ENCODE data around the gene SERAC1. TPM values are rescaled to one million over a fixed set of nuclear protein-coding genes. Genes with fewer than 3 reads are reported as not detected.
"Not testable (repeated sequence)": the region's sequence is repeated elsewhere in the genome, so short reads cannot be mapped to it uniquely, and the experiment has no call there.

The SERAC1 gene
- total and polyA plus RNA-seq, 4 donors, result 2.0 to 4.4 (median 2.3) TPM

DNA sequence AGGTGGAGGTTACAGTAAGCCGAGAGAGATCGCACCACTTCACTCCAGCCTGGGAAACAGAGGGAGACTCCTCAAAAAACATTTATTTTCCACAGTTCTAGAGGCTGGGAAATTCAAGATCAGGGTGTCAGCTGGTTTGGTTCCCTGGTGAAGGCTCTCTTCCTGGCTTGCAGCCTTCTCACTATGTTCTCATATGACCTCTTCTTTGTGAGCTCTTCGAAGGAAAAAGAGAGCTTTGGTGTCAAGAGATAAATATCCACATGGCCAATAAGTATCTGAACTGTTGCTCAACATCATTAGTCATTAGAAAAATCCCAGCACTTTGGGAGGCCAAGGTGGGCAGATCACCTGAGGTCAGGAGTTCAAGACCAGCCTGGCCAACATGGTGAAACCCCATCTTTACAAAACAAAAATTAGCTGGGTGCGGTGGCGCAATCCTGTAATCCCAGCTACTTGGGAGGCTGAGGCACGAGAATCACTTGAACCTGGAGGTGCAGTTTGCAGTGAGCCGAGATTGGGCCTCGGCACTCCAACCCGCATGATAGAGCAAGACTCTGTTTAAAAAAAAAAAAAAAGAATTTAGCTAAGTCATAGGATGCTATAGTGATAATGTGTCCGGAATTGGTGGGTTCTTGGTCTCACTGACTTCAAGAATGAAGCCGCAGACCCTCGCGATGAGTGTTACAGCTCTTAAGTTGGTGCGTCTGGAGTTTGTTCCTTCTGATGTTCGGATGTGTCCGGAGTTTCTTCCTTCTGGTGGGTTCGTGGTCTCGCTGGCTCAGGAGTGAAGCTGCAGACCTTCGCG lies 40.4 kb upstream of the SERAC1 start:
- not testable (repeated sequence) for H3K27ac ChIP-seq (ENCODE audit: low read depth in 1 of 2, low read length in 2 of 2); H3K36me3 ChIP-seq (ENCODE audit: control insufficient read depth in 4 of 4, insufficient read depth in 3 of 4, low read depth in 1 of 4, low read length in 3 of 4); H3K9ac ChIP-seq (ENCODE audit: low read depth in 1 of 2, low read length in 2 of 2); DNase-seq (ENCODE audit: low spot score); H3K9me3 ChIP-seq (ENCODE audit: control insufficient read depth in 4 of 4, low read length in 3 of 4); H3K4me3 ChIP-seq (ENCODE audit: low read depth in 1 of 3, low read length in 3 of 3); H3K4me1 ChIP-seq (ENCODE audit: control insufficient read depth in 4 of 4, insufficient read depth in 4 of 4, low read length in 3 of 4); H3K27me3 ChIP-seq (ENCODE audit: control insufficient read depth in 4 of 4, insufficient read depth in 4 of 4, low read length in 3 of 4)
- WGBS, result 87% methylated on average over 20 of the region's 20 CpGs

DNA sequence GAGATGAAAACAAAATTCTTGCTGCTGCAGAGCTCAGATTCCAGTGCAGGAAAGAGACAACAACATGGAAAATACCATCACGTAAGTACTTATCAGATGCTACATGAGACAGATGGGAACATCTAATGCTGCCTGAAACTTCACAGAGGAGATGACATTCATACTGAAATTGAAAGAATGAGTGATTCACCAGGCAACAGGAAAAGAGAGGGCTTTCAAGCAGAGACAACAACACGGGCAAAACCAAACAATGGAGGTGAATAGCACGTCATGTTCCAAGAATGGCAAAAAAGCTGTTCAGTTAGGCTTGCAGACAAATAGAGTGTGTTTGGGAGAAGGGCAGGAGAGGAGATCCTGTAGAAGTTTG lies 39.3 kb upstream of the SERAC1 start:
- no peaks in the 10 kb centered on the region for H3K27me3 ChIP-seq (ENCODE audit: control insufficient read depth in 4 of 4, insufficient read depth in 4 of 4, low read length in 3 of 4)
- 69% methylated on average over 3 of the region's 3 CpGs for WGBS
- H3K9ac ChIP-seq (ENCODE audit: low read depth in 1 of 2, low read length in 2 of 2), result no peak overlapping the region
- H3K4me3 ChIP-seq (ENCODE audit: low read depth in 1 of 3, low read length in 3 of 3), result no peak overlapping the region
- H3K36me3 ChIP-seq (ENCODE audit: control insufficient read depth in 4 of 4, insufficient read depth in 3 of 4, low read depth in 1 of 4, low read length in 3 of 4), result no peaks in the 10 kb centered on the region
- H3K9me3 ChIP-seq (ENCODE audit: control insufficient read depth in 4 of 4, low read length in 3 of 4), result no peaks in the 10 kb centered on the region
- H3K27ac ChIP-seq (ENCODE audit: low read depth in 1 of 2, low read length in 2 of 2), result no peak overlapping the region
- TF ChIP-seq RXRA (IDR thresholded peaks at IDR 0.05) (no peak), TAF1 (conservative IDR thresholded peaks at IDR 0.05) (no peak), YY1 (IDR thresholded peaks at IDR 0.05) (no peak)
- TF ChIP-seq, protein P1, sequence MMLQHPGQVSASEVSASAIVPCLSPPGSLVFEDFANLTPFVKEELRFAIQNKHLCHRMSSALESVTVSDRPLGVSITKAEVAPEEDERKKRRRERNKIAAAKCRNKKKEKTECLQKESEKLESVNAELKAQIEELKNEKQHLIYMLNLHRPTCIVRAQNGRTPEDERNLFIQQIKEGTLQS (IDR thresholded peaks at IDR 0.05), result no peak
- H3K4me1 ChIP-seq (ENCODE audit: control insufficient read depth in 4 of 4, insufficient read depth in 4 of 4, low read length in 3 of 4), result peaks cover 0 to 3% (median 0%) of the 10 kb centered on the region in 4 donors
- no peak for DNase-seq (ENCODE audit: low spot score)

DNA sequence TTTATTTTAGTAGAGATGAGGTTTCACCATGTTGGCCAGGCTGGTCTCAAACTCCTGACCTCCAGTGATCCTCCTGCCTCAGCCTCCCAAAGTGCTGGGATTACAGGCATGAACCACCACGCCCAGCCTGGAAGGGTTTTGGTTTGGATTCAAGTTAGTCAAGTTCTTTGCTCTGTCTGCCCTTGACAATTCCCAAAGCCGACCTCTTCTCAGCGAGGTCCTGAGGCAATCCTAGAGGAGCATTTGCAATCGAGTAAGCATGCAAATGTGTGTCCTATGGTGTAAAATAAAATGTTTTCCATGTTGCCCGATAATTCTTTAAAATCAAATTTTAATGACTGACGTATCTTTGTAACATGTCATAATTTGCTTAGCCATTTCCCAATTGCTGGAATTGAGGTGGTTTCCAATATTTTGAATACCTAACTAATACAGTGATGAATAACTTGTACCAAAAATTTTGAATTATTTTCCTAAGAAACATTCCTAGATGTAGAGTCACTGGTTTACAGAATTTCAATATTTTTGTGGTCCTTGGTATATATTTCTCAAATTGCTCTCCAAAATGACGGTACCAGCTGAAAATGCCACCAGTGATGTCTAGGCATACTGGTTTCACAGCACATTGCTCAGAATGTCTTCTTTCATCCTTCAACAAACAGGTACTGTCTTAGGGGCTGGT lies 38.8 kb upstream of the SERAC1 start:
- no peak for DNase-seq (ENCODE audit: low spot score)
- Histone ChIP-seq H3K27ac (ENCODE audit: low read depth in 1 of 2, low read length in 2 of 2) (no peak overlapping the region), H3K9ac (ENCODE audit: low read depth in 1 of 2, low read length in 2 of 2) (no peak overlapping the region), H3K4me1 (ENCODE audit: control insufficient read depth in 4 of 4, insufficient read depth in 4 of 4, low read length in 3 of 4) (peaks cover 0 to 3% (median 0%) of the 10 kb centered on the region in 4 donors), H3K9me3 (ENCODE audit: control insufficient read depth in 4 of 4, low read length in 3 of 4) (no peaks in the 10 kb centered on the region), H3K4me3 (ENCODE audit: low read depth in 1 of 3, low read length in 3 of 3) (no peak overlapping the region), H3K27me3 (ENCODE audit: control insufficient read depth in 4 of 4, insufficient read depth in 4 of 4, low read length in 3 of 4) (no peaks in the 10 kb centered on the region), H3K36me3 (ENCODE audit: control insufficient read depth in 4 of 4, insufficient read depth in 3 of 4, low read depth in 1 of 4, low read length in 3 of 4) (no peaks in the 10 kb centered on the region)
- WGBS, result 89% methylated on average over 7 of the region's 7 CpGs
- TF ChIP-seq FOXA2 (IDR thresholded peaks at IDR 0.05), result no peak
- TF ChIP-seq GABPA (IDR thresholded peaks at IDR 0.05 in 1 of 2, conservative IDR thresholded peaks at IDR 0.05 in 1 of 2), result no peak

DNA sequence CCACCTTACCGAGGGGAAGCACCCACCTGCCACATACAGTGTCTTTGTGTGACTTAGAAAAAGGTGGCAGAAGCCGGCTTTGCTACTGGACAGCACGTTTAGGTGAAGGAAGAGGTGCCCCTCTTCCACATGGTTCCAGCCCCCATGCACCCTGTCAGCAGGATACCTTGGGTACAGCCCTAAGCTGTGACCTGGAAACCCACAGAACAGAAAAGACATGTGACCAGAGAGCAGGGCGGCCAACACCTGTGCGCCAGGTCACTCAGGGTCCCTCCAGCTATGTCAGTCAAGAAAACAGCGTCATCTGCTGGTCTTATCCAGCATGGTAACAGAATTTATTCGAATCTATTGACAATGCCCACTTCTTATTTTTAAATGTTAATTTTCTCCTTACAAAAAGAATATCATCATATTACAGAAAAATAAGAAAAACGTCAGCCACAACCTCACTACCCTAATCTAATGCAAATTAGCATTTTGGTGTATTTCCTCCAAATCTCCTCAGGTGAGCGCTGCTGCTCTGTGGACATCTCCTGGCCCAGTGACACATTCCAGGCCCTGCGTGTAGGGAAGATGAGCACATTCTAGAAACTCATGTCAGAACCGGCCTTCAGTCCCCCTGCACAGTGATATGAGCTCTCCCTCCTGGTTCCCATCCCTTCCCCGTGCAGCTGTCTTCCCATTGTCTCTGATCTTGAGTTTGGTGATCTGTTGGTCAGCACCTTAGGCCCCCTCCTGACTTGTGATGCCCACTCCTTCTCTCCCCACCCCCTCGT lies 37.3 kb upstream of the SERAC1 start:
- no peak overlapping the region for H3K4me3 ChIP-seq (ENCODE audit: low read depth in 1 of 3, low read length in 3 of 3)
- peaks cover 0 to 3% (median 0%) of the 10 kb centered on the region in 4 donors for H3K4me1 ChIP-seq (ENCODE audit: control insufficient read depth in 4 of 4, insufficient read depth in 4 of 4, low read length in 3 of 4)
- H3K9ac ChIP-seq (ENCODE audit: low read depth in 1 of 2, low read length in 2 of 2), result no peak overlapping the region
- no peaks in the 10 kb centered on the region for H3K9me3 ChIP-seq (ENCODE audit: control insufficient read depth in 4 of 4, low read length in 3 of 4)
- H3K36me3 ChIP-seq (ENCODE audit: control insufficient read depth in 4 of 4, insufficient read depth in 3 of 4, low read depth in 1 of 4, low read length in 3 of 4), result no peaks in the 10 kb centered on the region
- no peak for DNase-seq (ENCODE audit: low spot score)
- no peaks in the 10 kb centered on the region for H3K27me3 ChIP-seq (ENCODE audit: control insufficient read depth in 4 of 4, insufficient read depth in 4 of 4, low read length in 3 of 4)
- H3K27ac ChIP-seq (ENCODE audit: low read depth in 1 of 2, low read length in 2 of 2), result no peak overlapping the region
- 55% methylated on average over 13 of the region's 13 CpGs for WGBS
- TF ChIP-seq FOXA2 (IDR thresholded peaks at IDR 0.05) (no peak), HNF4A (conservative IDR thresholded peaks at IDR 0.05) (no peak), JUND (IDR thresholded peaks at IDR 0.05) (no peak), RXRA (IDR thresholded peaks at IDR 0.05) (peak; percentile 46 to 76), HNF4G (IDR thresholded peaks at IDR 0.05) (no peak), SP1 (IDR thresholded peaks at IDR 0.05) (no peak), FOXA1 (IDR thresholded peaks at IDR 0.05) (no peak), YY1 (IDR thresholded peaks at IDR 0.05) (no peak), RAD21 (IDR thresholded peaks at IDR 0.05) (peak; percentile 81 to 87), EGR1 (IDR thresholded peaks at IDR 0.05; ENCODE audit: low read depth in 2 of 2) (no peak)
- TF ChIP-seq, protein P2, sequence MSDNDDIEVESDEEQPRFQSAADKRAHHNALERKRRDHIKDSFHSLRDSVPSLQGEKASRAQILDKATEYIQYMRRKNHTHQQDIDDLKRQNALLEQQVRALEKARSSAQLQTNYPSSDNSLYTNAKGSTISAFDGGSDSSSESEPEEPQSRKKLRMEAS (IDR thresholded peaks at IDR 0.05), result no peak
- TF ChIP-seq, protein P3, sequence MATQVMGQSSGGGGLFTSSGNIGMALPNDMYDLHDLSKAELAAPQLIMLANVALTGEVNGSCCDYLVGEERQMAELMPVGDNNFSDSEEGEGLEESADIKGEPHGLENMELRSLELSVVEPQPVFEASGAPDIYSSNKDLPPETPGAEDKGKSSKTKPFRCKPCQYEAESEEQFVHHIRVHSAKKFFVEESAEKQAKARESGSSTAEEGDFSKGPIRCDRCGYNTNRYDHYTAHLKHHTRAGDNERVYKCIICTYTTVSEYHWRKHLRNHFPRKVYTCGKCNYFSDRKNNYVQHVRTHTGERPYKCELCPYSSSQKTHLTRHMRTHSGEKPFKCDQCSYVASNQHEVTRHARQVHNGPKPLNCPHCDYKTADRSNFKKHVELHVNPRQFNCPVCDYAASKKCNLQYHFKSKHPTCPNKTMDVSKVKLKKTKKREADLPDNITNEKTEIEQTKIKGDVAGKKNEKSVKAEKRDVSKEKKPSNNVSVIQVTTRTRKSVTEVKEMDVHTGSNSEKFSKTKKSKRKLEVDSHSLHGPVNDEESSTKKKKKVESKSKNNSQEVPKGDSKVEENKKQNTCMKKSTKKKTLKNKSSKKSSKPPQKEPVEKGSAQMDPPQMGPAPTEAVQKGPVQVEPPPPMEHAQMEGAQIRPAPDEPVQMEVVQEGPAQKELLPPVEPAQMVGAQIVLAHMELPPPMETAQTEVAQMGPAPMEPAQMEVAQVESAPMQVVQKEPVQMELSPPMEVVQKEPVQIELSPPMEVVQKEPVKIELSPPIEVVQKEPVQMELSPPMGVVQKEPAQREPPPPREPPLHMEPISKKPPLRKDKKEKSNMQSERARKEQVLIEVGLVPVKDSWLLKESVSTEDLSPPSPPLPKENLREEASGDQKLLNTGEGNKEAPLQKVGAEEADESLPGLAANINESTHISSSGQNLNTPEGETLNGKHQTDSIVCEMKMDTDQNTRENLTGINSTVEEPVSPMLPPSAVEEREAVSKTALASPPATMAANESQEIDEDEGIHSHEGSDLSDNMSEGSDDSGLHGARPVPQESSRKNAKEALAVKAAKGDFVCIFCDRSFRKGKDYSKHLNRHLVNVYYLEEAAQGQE (IDR thresholded peaks at IDR 0.05), result no peak
- TF ChIP-seq, protein P1 (IDR thresholded peaks at IDR 0.05), result no peak
